Mesodermal cell (in vitro differentiated cells): ENCODE measurements around the gene LY6G6C.

ENCODE experiments used
- H3K27ac ChIP-seq: 2 replicates; pipeline ENCODE4 v1.7.0; 2013; ENCODE audit warnings: mild to moderate bottlenecking, low read depth, low read length, moderate library complexity; ENCODE audit not compliant: severe bottlenecking
- H3K36me3 ChIP-seq: 2 replicates; pipeline ENCODE4 v1.7.1; 2013; ENCODE audit warnings: mild to moderate bottlenecking, low read length, moderate library complexity; ENCODE audit not compliant: control insufficient read depth, insufficient read depth
- H3K4me1 ChIP-seq: one replicate; pipeline ENCODE4 v1.7.1; 2013; ENCODE audit warnings: mild to moderate bottlenecking, low read length; ENCODE audit not compliant: insufficient read depth, control insufficient read depth, poor library complexity, severe bottlenecking
- H3K4me3 ChIP-seq: 2 replicates; pipeline ENCODE4 v1.7.0; 2013; ENCODE audit warnings: low read length, control low read depth, mild to moderate bottlenecking; ENCODE audit not compliant: insufficient read depth, poor library complexity, severe bottlenecking; ENCODE audit errors: extremely low read depth
- H3K9me3 ChIP-seq: 2 replicates; pipeline ENCODE4 v1.7.1; 2013; ENCODE audit warnings: mild to moderate bottlenecking, low read length, moderate library complexity; ENCODE audit not compliant: control insufficient read depth
- WGBS, 2 experiments: methylation state at CpG; one replicate each; pipeline ENCODE4 v1.1.5; 2013; ENCODE audit warnings: missing lambda C conversion rate in 2 of 2; ENCODE audit not compliant: insufficient coverage in 2 of 2; 5-methylcytosine and 5-hydroxymethylcytosine counted together

LY6G6C gene

DNA sequence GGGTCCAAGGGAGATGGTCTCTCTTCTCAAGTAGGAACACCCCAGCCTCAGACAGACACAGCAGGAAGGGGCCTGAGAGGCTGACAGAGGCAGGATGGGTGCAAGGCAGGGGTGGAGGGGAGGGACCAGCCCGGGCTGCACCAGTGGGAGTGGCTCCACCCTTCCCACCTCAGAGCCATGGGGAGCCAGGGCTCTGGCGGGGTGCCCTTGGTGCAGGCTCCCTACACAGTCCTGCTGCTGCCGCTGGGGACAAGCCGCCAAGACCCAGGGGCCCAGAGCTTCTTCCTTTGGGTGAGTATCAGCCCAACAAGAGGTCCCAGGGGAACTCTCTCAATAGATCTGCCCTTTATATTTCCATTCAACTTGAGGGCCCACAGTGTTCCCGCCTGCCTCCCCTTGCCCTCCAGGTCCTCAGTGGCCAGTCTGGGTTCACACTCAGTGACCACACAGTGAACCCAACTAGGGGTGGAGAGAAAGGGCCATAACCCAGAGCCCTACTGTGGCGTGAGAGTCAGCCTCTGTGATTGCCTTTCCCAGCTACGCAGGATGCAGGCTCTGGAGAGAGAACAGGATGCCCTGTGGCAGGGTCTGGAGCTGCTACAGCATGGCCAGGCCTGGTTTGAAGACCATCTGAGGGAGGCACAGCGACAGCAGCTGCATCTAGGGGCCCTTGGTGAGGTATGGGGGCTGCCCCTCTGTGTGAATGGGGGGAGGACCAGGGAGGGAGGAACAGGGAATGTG is 41.5 kb upstream of the LY6G6C start:
- WGBS, 2 experiments: 75 to 83% methylated on average over 7 of the region's 8 CpGs
- Histone ChIP-seq H3K36me3 (peaks cover 30% of the 10 kb centered on the region), H3K4me1 (peaks cover 18% of the 10 kb centered on the region), H3K4me3 (no peak overlapping the region), H3K27ac (peak overlapping the region; percentile 87), H3K9me3 (no peaks in the 10 kb centered on the region)

DNA sequence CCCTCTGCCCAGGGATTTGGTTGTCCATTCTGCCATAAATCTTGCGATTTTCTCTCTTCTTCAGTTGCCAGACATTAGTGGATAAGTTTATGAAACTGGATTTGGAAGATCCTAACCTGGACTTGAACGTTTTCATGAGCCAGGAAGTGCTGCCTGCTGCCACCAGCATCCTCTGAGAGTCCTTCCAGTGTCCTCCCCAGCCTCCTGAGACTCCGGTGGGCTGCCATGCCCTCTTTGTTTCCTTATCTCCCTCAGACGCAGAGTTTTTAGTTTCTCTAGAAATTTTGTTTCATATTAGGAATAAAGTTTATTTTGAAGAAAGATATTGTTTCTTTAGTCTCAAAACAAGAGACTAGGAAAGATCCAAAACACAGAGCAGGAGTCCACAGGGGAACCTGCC is 40.8 kb upstream of the LY6G6C start, which contains the start of gene SAPCD1:
Gene SAPCD1 (plus strand): TSS at position 301 of the 400 bp plus-strand sequence. CDS start 399 bp downstream, outside the sequence.
- Histone ChIP-seq H3K9me3 (no peaks in the 10 kb centered on the region), H3K4me3 (no peak within 1 kb of the TSS), H3K36me3 (peaks cover 30% of the 10 kb centered on the region), H3K27ac (peak within 1 kb of the TSS; percentile 87), H3K4me1 (peaks cover 18% of the 10 kb centered on the region)
- 78 to 83% methylated on average over 1 to 2 of the region's 4 CpGs for WGBS, 2 experiments

DNA sequence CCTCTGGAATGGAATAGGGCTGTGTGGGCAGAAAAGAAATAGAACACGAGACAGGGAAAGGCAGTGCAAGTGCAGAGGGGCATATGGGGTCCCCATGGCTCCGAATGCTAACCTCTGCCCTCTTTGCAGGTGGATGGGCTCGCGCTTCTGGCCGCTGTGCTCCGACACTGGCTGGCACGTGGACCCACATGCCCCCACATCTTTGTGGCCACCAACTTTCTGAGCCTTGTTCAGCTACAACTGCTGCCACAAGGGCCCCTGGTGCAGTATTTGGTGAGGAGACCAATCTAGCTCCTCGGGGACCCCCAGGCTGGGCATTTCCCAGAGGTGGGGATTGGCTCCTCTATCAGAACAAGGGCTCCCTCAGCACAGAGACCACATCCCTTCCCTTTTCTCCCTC is 39.8 kb upstream of the LY6G6C start:
- peaks cover 30% of the 10 kb centered on the region for H3K36me3 ChIP-seq
- peaks cover 18% of the 10 kb centered on the region for H3K4me1 ChIP-seq
- no peak overlapping the region for H3K27ac ChIP-seq
- WGBS, 2 experiments: 93 to 98% methylated on average over 3 to 7 of the region's 8 CpGs
- no peak overlapping the region for H3K4me3 ChIP-seq
- H3K9me3 ChIP-seq: no peaks in the 10 kb centered on the region

DNA sequence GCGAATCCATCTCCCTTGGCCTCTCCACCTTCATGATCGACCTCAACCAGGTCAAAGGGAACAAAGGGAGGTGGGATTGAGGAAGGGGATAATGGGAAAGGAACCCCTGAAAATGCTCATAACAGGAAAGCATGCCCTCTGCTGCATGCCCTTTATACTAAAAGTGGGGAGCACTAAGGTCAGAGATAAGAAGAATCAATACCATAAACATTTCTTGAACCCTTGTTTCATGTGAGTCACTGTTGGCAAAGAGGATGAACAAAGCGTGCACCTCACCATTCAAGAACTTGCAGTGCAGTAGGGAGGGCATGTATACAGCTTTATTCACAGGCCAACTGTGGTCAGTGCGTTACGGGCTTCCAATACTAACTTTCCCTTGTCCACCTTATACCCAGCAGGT is 39.2 kb upstream of the LY6G6C start:
- 100% methylated on average over 1 to 2 of the region's 5 CpGs for WGBS, 2 experiments
- peaks cover 18% of the 10 kb centered on the region for H3K4me1 ChIP-seq
- H3K36me3 ChIP-seq: peaks cover 30% of the 10 kb centered on the region
- no peak overlapping the region for H3K27ac ChIP-seq
- H3K4me3 ChIP-seq: no peak overlapping the region
- no peaks in the 10 kb centered on the region for H3K9me3 ChIP-seq

DNA sequence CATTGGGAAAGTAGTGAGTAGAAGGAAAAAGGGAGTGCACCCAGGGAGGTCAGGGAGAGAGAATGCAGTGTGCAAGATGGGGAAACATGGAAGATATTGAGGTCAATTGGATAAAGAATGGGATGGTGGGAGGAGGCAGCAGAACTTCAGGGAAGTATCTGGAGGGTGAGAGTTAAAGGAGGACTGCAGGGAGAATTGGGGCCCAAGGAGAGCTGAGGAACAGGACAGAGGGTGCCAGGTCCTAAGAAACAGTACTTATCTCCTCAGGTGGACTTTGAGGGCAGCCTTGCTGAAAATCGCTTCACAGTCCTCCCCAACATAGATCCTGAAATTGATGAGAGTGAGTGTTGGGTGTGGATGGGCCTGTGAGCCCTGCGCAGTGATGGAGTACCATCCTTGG is 36.7 kb upstream of the LY6G6C start:
- 100% methylated on average over 1 of the region's 2 CpGs for WGBS, 2 experiments
- H3K9me3 ChIP-seq: no peaks in the 10 kb centered on the region
- no peak overlapping the region for H3K27ac ChIP-seq
- no peak overlapping the region for H3K4me3 ChIP-seq
- H3K4me1 ChIP-seq: peaks cover 8% of the 10 kb centered on the region
- peaks cover 30% of the 10 kb centered on the region for H3K36me3 ChIP-seq

DNA sequence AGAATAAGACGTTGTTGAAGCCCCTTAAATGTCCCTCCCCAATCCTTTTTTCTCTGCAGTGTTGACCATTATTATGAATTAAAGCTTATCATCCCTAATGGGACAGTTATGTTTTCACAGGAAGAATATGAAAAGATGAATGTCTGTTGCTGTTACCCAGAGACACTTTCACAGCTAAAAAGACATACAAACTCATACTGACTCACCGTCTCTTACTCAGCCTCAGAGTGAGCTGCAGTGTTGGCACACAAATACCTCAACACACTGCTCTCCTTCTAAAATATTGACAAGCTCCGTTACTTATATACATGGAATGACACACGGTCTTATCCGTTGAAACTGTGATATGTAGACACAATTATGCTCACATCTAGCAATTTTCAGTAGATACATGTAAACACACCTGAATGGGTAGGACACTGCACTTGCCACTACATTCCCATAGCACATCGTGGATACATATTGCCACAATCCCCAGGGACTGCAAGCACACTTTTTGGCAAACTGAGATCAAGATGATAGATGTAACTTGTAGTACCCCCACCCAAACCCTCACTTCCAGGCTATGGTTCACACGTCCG is 31.3 kb upstream of the LY6G6C start:
- 87 to 93% methylated on average over 4 to 8 of the region's 8 CpGs for WGBS, 2 experiments

DNA sequence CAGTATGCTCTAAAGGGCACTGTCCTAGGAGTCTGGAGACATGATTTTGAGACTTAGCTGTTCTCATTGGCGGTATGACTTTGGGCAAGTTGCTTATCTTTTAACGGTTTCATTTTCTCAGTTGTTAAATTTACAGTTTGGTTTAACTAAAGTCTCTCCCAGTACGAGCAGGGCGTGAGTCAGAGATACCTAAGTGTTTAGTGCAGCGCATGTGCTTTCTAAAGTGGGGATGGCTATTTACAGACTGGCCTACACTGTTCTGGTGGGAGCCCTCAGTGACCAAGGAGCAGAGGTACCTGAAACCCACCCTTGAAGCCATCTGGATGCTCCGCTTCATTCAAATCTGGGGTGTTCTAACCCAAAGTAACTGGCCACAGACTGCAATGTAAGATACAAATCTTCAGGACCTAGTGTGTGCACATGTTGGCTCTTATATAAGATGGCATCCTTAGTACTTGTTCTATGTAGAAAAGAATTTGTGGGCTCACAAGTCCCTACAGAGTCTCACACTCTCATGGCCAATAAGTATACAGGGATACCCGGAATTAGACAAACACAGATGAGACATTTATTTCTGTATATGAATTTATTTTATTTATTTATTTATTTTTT is 29.0 kb upstream of the LY6G6C start:
- peaks cover 9% of the 10 kb centered on the region for H3K36me3 ChIP-seq
- H3K4me1 ChIP-seq: peaks cover 12% of the 10 kb centered on the region
- no peaks in the 10 kb centered on the region for H3K9me3 ChIP-seq
- no peak overlapping the region for H3K27ac ChIP-seq
- H3K4me3 ChIP-seq: no peak overlapping the region
- 94 to 96% methylated on average over 5 to 6 of the region's 7 CpGs for WGBS, 2 experiments

More for the DNA sequence above, 31.3 kb upstream of the LY6G6C start:
- H3K36me3 ChIP-seq: peaks cover under 1% of the 10 kb centered on the region
- H3K27ac ChIP-seq: no peak overlapping the region
- H3K4me3 ChIP-seq: no peak overlapping the region
- no peaks in the 10 kb centered on the region for H3K9me3 ChIP-seq
- peaks cover 4% of the 10 kb centered on the region for H3K4me1 ChIP-seq

DNA sequence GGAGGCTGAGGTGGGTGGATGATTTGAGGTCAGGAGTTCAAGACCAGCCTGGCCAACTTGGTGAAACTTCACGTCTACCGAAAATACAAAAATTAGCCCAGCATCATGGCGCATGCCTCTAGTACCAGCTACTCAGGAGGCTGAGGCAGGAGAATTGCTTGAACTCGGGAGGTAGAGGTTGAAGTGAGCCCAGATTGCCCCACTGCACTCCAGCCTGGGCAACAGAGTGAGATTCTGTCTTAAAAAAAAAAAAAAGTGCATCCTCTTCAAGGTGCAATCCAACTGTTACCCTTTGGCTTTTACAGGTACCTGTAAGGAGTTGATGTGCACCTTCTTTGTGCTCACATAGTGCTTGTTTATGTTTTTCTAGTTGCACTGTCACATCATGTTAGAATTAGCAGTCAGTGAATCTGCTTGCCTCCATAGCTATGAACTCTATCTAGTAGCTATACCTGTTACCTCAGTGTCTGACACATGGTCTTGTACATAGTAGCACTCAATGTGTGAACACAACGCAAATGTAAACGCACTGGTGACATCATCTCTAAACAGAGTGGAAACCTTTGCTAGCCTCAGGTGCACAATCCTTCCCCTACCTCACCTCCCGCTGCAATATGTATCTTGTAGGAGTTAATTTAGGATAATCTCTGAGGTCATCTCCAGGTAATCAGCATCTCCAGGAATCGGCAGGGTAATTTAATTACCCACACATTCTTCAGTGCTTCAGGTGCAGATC is 27.9 kb upstream of the LY6G6C start:
- H3K4me3 ChIP-seq: no peak overlapping the region
- 95 to 97% methylated on average over 4 to 5 of the region's 8 CpGs for WGBS, 2 experiments
- peaks cover 12% of the 10 kb centered on the region for H3K36me3 ChIP-seq
- no peaks in the 10 kb centered on the region for H3K9me3 ChIP-seq
- H3K4me1 ChIP-seq: peaks cover 12% of the 10 kb centered on the region
- no peak overlapping the region for H3K27ac ChIP-seq

DNA sequence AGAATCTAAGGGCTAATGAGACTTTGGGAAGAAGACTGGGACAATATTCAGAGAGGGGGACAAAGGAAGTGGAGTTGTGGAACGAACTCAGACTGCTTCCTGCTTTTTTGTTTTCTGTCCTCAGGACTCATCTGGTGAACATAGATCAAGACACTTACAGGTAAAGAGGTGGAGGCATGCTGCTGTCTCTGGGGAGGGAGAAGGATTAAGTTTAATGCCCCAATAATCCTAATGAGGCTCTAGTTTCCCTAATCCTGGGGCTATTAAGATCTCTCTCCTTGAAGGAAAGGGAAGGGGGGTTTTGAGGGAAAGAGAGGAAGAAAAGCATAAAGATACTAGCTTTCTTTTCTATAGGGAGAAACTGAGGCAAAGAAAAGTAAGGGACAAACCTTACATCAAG is 22.9 kb upstream of the LY6G6C start:
- Histone ChIP-seq H3K9me3 (no peaks in the 10 kb centered on the region), H3K4me3 (no peak overlapping the region), H3K27ac (no peak overlapping the region), H3K4me1 (peaks cover 16% of the 10 kb centered on the region), H3K36me3 (peaks cover 45% of the 10 kb centered on the region)
- WGBS, 2 experiments: 83 to 100% methylated on average over 1 of the region's 1 CpG

DNA sequence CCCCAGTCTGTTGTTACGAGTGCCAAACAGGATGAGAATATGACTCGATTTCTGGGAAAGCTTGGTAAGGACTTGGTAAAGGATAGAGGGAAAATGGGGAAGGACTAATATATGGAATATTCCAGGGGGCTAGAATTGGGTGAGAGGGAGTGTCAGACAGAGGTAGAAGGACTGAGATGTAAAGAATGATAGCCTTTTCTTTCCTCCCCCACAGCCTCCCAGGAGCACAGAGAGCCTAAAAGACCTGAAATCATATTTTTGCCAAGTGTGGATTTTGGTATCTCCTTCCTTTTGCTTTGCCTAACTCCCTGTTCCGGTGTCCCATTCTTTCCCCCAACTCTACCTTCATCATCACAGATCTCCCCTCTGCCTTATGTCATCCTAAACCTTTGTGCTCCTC is 21.3 kb upstream of the LY6G6C start:
- WGBS, 2 experiments: 91 to 98% methylated on average over 3 of the region's 3 CpGs
- peaks cover 29% of the 10 kb centered on the region for H3K4me1 ChIP-seq
- no peaks in the 10 kb centered on the region for H3K9me3 ChIP-seq
- H3K4me3 ChIP-seq: no peak overlapping the region
- no peak overlapping the region for H3K27ac ChIP-seq
- peaks cover 45% of the 10 kb centered on the region for H3K36me3 ChIP-seq
